GM12874 (cell line): ENCODE data around the gene RAB24.

ENCODE experiments used
- TF ChIP-seq, protein P1 (sequence below): IDR thresholded peaks from 2 replicates; pipeline ENCODE4 v1.5.1; 2011; ENCODE audit warnings: low read depth, mild to moderate bottlenecking, control low read depth, low read length, moderate library complexity; ENCODE audit not compliant: insufficient read depth

The RAB24 gene

DNA sequence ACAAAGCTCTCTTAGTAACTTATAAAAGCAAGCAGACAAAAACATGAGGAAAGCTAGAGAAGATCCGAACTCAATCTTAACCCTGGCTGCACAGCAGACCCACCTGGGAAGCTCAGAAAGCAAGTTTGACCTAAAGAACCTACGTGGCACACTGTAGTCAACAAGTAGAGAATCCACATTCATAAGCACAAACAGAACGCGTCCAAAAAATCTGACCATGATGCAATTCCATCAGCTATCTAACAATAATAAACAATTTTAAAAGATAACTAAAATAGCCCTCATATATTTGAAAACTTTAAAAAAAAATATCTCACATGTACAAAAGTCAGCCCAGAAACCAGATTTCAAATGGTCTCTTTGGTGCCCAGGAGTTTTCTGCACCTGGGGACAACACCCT, 43.3 kb upstream of the RAB24 start:
- TF ChIP-seq, protein P1, sequence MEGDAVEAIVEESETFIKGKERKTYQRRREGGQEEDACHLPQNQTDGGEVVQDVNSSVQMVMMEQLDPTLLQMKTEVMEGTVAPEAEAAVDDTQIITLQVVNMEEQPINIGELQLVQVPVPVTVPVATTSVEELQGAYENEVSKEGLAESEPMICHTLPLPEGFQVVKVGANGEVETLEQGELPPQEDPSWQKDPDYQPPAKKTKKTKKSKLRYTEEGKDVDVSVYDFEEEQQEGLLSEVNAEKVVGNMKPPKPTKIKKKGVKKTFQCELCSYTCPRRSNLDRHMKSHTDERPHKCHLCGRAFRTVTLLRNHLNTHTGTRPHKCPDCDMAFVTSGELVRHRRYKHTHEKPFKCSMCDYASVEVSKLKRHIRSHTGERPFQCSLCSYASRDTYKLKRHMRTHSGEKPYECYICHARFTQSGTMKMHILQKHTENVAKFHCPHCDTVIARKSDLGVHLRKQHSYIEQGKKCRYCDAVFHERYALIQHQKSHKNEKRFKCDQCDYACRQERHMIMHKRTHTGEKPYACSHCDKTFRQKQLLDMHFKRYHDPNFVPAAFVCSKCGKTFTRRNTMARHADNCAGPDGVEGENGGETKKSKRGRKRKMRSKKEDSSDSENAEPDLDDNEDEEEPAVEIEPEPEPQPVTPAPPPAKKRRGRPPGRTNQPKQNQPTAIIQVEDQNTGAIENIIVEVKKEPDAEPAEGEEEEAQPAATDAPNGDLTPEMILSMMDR: no peak

GRCh38 chr5:177344891-177345290, 41.4 kb upstream of the RAB24 start:
- TF ChIP-seq, protein P1: no peak

DNA sequence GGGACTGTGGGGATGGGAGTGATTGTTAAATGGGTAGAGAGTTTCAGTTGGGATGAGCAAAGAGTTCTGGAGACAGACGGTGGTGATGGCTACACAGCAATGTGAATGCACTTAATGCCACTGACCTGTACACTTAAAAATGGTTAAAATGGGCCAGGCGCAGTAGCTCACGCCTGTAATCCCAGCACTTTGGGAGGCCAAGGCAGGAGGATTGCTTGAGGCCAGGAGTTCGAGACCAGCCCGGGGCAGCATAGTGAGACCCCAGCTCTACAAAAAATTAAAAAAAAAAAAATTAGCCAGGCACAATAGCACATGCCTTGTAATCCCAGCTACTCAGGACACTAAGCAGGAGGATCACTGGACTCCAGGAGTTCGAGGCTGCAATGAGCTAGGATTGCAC, 40.3 kb upstream of the RAB24 start:
- TF ChIP-seq, protein P1: no peak

DNA sequence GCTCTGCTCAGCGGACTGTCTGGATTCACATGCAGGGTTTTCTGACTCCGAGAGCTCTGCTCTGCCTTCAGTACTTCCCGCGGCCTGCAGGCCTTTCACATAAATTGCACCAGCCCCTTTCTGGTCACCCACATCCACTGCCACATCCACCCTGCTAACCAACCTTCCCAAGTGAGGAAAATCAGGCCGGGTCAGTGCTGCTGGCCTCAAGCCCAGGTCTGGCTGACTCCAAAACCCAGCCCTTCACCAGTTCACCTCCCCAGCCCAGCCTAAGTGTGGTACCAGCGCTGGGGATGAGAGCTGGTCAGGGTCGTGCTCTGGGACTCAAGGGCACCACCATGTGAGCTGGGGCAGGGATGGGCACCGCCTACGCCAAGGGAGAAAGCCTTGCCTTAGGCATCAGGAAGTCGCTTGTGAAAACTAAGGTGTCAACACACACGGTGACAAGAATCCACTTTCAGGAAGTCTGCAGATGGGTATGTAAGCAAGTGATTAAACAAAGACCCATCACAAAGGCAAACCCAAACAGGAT, 35.7 kb upstream of the RAB24 start:
- TF ChIP-seq, protein P1: no peak

DNA sequence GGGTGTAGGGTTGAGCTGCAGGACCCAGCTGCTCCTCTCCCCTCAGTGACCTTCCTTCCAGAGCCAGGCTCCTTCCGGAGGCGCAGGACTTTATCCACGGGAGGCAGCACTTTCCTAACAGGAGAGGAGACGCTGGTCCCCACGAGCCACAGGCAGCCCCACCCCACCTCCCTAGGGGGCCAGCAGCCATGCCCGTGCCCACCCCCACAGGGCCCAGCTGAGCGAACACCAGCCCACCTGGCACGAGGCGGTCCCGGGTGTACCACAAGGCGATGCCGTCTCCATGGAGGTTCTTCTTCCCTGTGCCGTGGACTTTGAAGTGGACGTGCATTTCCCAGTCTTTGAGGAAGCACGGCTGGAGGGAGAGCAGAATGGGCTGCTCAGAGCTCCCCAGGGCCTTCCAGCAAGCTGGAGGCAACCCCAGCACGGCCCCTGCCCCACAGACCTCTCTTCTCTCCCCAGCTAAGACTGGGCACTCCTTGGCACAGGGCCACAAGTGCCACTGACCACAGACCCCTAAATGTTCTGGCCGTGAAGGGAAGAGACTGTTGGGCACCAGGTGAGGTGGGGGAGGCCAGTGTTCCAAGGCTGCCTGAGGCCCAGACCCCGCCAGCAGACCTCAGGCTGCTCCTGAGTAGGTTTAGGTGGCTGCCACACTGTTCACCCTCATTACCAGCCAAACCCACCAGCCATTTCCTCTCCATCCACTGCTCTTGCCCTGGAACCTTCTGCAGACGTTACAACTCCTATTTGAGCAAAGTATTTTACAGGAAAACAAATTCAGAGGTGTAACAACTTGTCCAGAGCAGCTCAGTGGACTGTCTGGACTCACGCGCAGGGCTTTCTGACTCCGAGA, 35.0 kb upstream of the RAB24 start:
- TF ChIP-seq, protein P1: no peak

- TF ChIP-seq, protein P1: no peak
Measured at GRCh38 chr5:177336603-177337494, 33.3 kb upstream of the RAB24 start.

DNA sequence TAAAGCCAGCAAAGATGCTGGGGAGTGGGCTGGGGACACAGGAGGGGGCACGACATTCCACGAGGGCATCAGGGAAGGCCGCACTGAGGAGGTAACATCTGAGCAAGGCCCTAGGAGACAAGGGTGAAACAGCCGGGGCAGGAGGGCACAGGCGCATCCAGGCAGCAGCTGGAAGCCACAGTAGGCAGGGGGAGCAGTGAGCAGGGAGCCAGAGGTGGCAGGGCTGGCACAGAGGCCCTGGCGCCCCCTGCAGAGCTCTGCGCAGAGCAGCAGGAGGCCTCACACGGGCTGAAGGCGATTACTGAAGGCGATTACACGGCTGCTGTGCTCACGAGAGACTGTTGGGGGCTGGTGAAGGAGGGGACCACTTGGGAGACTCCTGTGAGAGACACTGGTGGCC, 32.6 kb upstream of the RAB24 start:
- TF ChIP-seq, protein P1: peak; percentile 45; the same call in 1 of the 2 replicates
